Astrocyte (in vitro differentiated cells and primary cell): ENCODE data around the gene F5. TPM values are rescaled to one million over a fixed set of nuclear protein-coding genes. Genes with fewer than 3 reads are reported as not detected.

Source experiments
- DNase-seq: peaks from one replicate; pipeline ENCODE4 v3.0.0-alpha.2; 2010; ENCODE audit warnings: low read depth
- FAIRE-seq: peaks from 2 replicates; lab custom pipeline; 2011; peaks lifted over from hg19 to GRCh38; lab: Jason Lieb, UNC
- H2AFZ ChIP-seq: 2 replicates; pipeline ENCODE4 v1.6.0; 2012; ENCODE audit warnings: low read depth, low read length, inconsistent platforms
- H3K27ac ChIP-seq: 2 replicates; pipeline ENCODE4 v1.5.1; 2011; ENCODE audit warnings: low read depth, low read length, inconsistent platforms
- H3K27me3 ChIP-seq: 2 replicates; pipeline ENCODE4 v1.6.0; 2011; ENCODE audit warnings: low read length, inconsistent platforms; ENCODE audit not compliant: insufficient read depth
- H3K36me3 ChIP-seq: 2 replicates; pipeline ENCODE4 v1.5.1; 2011; ENCODE audit warnings: low read length, inconsistent platforms; ENCODE audit not compliant: insufficient read depth
- H3K4me1 ChIP-seq: 2 replicates; pipeline ENCODE4 v1.5.1; 2011; ENCODE audit warnings: low read length, inconsistent platforms; ENCODE audit not compliant: insufficient read depth
- H3K4me2 ChIP-seq: 2 replicates; pipeline ENCODE4 v1.6.0; 2012; ENCODE audit warnings: low read length, inconsistent platforms
- H3K4me3 ChIP-seq: 2 replicates; pipeline ENCODE4 v1.5.1; 2011; ENCODE audit warnings: low read depth, mild to moderate bottlenecking, low read length, inconsistent platforms; ENCODE audit not compliant: insufficient read depth
- H3K79me2 ChIP-seq: 2 replicates; pipeline ENCODE4 v1.6.0; 2012; ENCODE audit warnings: mild to moderate bottlenecking, low read length, inconsistent platforms; ENCODE audit not compliant: insufficient read depth
- H3K9ac ChIP-seq: 2 replicates; pipeline ENCODE4 v1.6.0; 2012; ENCODE audit warnings: mild to moderate bottlenecking, low read length, inconsistent platforms
- H3K9me3 ChIP-seq: 2 replicates; pipeline ENCODE4 v1.5.1; 2012; ENCODE audit warnings: low read depth, mild to moderate bottlenecking, low read length, inconsistent platforms; ENCODE audit not compliant: insufficient read depth
- H4K20me1 ChIP-seq: 2 replicates; pipeline ENCODE4 v1.6.0; 2012; ENCODE audit warnings: low read length, inconsistent platforms; ENCODE audit not compliant: insufficient read depth
- H3K27ac Mint-ChIP-seq: one replicate; pipeline ENCODE4 v1.8.0; 2021; ENCODE audit warnings: mild to moderate bottlenecking, mixed read lengths; ENCODE audit not compliant: unreplicated experiment
- H3K27me3 Mint-ChIP-seq: one replicate; pipeline ENCODE4 v1.8.0; 2021; ENCODE audit warnings: low read depth, mixed read lengths; ENCODE audit not compliant: unreplicated experiment
- H3K36me3 Mint-ChIP-seq: one replicate; pipeline ENCODE4 v1.8.0; 2021; ENCODE audit warnings: low read depth, mixed read lengths; ENCODE audit not compliant: unreplicated experiment
- H3K4me1 Mint-ChIP-seq: one replicate; pipeline ENCODE4 v1.8.0; 2021; ENCODE audit warnings: low read depth, mixed read lengths; ENCODE audit not compliant: unreplicated experiment
- H3K4me3 Mint-ChIP-seq: one replicate; pipeline ENCODE4 v1.8.0; 2021; ENCODE audit warnings: mild to moderate bottlenecking, moderate library complexity, mixed read lengths; ENCODE audit not compliant: unreplicated experiment
- H3K9me3 Mint-ChIP-seq: one replicate; pipeline ENCODE4 v1.8.0; 2021; ENCODE audit warnings: mild to moderate bottlenecking, mixed read lengths; ENCODE audit not compliant: unreplicated experiment
- EZH2 ChIP-seq: IDR thresholded peaks from 2 replicates; pipeline ENCODE4 v1.6.1; 2012; ENCODE audit warnings: mild to moderate bottlenecking, low read length, inconsistent platforms; ENCODE audit not compliant: insufficient read depth
- total RNA-seq: library from RNA; stranded (reverse); gene quantifications from 2 replicates; pipeline ENCODE4 v1.2.1, GENCODE V29; 2021
- TF ChIP-seq, protein P1 (sequence below): IDR thresholded peaks from 2 replicates; pipeline ENCODE4 v1.5.1; 2011; ENCODE audit warnings: low read depth, mild to moderate bottlenecking, inconsistent platforms, low read length, moderate library complexity; ENCODE audit not compliant: insufficient read depth

F5 gene
- total RNA-seq, 1 donor from 2014 or later: 0.18 TPM

DNA sequence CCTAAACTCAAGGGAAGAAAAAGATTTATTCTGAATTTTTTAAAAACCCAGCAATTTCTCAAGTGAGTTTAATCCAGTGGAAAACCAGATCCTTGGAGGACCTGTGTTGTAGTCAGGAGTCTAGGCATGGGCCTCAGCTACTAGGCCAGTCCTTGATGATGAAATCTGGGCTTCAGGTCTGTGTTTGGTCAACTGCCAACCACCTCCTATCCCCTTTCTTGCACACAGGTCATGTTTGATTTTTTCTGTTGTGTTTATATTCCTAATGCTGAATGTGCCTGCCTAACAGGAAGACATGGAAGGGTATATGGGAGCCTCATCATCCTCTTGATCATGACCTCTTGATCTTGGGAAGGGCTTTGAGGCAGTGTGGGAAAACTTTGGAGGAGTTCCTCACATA, 62.4 kb downstream of the F5 start:
- H3K4me3 ChIP-seq: no peak overlapping the region
- H2AFZ ChIP-seq: no peak overlapping the region
- no peaks in the 10 kb centered on the region for H3K9me3 ChIP-seq
- Mint-ChIP-seq H3K9me3 (no peaks in the 10 kb centered on the region), H3K27ac (no peak overlapping the region), H3K27me3 (no peaks in the 10 kb centered on the region), H3K4me3 (no peak overlapping the region), H3K4me1 (peaks cover 7% of the 10 kb centered on the region), H3K36me3 (no peaks in the 10 kb centered on the region)
- no peaks in the 10 kb centered on the region for H3K79me2 ChIP-seq
- FAIRE-seq (no peak), DNase-seq (no peak)
- TF ChIP-seq, protein P1, sequence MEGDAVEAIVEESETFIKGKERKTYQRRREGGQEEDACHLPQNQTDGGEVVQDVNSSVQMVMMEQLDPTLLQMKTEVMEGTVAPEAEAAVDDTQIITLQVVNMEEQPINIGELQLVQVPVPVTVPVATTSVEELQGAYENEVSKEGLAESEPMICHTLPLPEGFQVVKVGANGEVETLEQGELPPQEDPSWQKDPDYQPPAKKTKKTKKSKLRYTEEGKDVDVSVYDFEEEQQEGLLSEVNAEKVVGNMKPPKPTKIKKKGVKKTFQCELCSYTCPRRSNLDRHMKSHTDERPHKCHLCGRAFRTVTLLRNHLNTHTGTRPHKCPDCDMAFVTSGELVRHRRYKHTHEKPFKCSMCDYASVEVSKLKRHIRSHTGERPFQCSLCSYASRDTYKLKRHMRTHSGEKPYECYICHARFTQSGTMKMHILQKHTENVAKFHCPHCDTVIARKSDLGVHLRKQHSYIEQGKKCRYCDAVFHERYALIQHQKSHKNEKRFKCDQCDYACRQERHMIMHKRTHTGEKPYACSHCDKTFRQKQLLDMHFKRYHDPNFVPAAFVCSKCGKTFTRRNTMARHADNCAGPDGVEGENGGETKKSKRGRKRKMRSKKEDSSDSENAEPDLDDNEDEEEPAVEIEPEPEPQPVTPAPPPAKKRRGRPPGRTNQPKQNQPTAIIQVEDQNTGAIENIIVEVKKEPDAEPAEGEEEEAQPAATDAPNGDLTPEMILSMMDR: no peak
- no peak for TF ChIP-seq EZH2
- no peaks in the 10 kb centered on the region for H3K36me3 ChIP-seq
- no peak overlapping the region for H3K4me2 ChIP-seq
- no peak overlapping the region for H3K27ac ChIP-seq
- no peak overlapping the region for H3K9ac ChIP-seq
- no peaks in the 10 kb centered on the region for H3K4me1 ChIP-seq
- no peaks in the 10 kb centered on the region for H4K20me1 ChIP-seq
- no peaks in the 10 kb centered on the region for H3K27me3 ChIP-seq

DNA sequence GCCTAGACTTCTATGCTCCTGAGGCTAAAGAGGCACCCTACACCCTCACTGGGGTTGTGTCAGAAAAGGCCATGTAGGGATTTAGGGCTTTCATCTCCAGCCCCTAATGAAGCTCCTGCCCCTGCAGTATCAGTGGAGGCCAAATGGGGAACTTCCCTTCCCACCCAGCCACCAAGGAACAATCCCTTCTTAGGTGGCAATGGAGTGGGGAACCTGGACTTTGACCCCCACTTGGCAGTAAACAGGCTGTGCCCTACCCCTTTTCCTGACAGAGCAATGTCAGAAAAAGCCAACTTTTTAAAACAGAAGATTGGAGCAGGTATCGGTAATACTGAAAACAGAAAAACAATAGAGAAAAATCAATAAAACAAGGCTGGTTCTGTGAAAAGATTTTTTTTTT, 65.1 kb downstream of the F5 start:
- Histone ChIP-seq H4K20me1 (no peaks in the 10 kb centered on the region), H3K4me1 (no peaks in the 10 kb centered on the region), H3K9ac (no peak overlapping the region), H2AFZ (no peak overlapping the region), H3K36me3 (no peaks in the 10 kb centered on the region), H3K4me3 (no peak overlapping the region), H3K4me2 (no peak overlapping the region), H3K9me3 (no peaks in the 10 kb centered on the region), H3K27me3 (no peaks in the 10 kb centered on the region), H3K79me2 (no peaks in the 10 kb centered on the region), H3K27ac (no peak overlapping the region)
- H3K4me1 Mint-ChIP-seq: no peaks in the 10 kb centered on the region
- DNase-seq: no peak
- no peak overlapping the region for H3K27ac Mint-ChIP-seq
- TF ChIP-seq, protein P1: no peak
- no peak for TF ChIP-seq EZH2
- H3K27me3 Mint-ChIP-seq: no peaks in the 10 kb centered on the region
- H3K36me3 Mint-ChIP-seq: no peaks in the 10 kb centered on the region
- no peaks in the 10 kb centered on the region for H3K9me3 Mint-ChIP-seq
- H3K4me3 Mint-ChIP-seq: no peak overlapping the region
- FAIRE-seq: no peak

DNA sequence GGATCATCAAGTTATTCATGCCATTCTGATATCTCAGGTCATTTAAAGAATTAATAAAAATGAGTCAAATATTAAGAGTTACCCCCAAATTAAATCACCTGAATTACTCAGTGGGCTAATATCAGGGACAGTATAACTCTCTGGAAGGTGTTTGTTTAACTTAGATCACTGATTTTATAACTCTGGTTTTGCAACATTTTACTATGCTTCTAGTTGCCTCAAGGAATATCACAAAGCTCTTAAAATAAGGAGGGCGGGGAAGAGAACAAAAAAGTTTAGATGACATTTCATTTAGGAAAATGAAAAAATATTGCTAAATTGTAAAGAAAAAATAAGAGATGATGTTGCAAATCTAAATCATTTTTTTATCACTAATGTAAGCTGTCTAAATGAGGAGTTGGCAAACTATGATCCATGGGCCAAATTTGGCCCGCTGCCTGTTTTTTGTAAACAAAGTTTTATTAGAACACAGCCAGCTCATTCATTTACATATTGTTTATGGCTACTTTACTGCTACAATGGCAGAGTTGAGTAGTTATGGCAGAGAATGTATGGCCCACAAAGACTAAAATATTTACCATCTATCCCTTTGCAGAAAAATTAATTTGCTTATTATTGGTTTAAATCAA, 68.6 kb downstream of the F5 start:
- FAIRE-seq: no peak
- H3K9me3 ChIP-seq: no peaks in the 10 kb centered on the region
- H3K4me1 Mint-ChIP-seq: no peaks in the 10 kb centered on the region

More for the DNA sequence above, 68.6 kb downstream of the F5 start:
- Histone ChIP-seq H3K4me1 (no peaks in the 10 kb centered on the region), H2AFZ (no peak overlapping the region), H3K4me2 (no peak overlapping the region), H3K9ac (no peak overlapping the region), H3K79me2 (no peaks in the 10 kb centered on the region), H3K27me3 (no peaks in the 10 kb centered on the region), H4K20me1 (no peaks in the 10 kb centered on the region), H3K27ac (no peak overlapping the region), H3K4me3 (no peak overlapping the region), H3K36me3 (no peaks in the 10 kb centered on the region)
- no peak overlapping the region for H3K4me3 Mint-ChIP-seq
- no peak for TF ChIP-seq EZH2
- TF ChIP-seq, protein P1: no peak
- DNase-seq: no peak
- H3K27ac Mint-ChIP-seq: no peak overlapping the region
- H3K27me3 Mint-ChIP-seq: no peaks in the 10 kb centered on the region
- H3K9me3 Mint-ChIP-seq: no peaks in the 10 kb centered on the region
- H3K36me3 Mint-ChIP-seq: no peaks in the 10 kb centered on the region
